Body of pancreas (tissue), 4 donors: ENCODE measurements around the gene DGKI.

Experiments used
- POLR2A ChIP-seq, 3 donors: fragments of 450-650 bp; IDR thresholded peaks; one replicate each; pipeline ENCODE4 v1.6.1; 2016; ENCODE audit warnings: antibody characterized with exemption in 3 of 3, mild to moderate bottlenecking in 2 of 3
- TF ChIP-seq, protein P1 (sequence below), 7 experiments: fragments of 450-650 bp in 4 of 7; fragments of 200-600 bp in 3 of 7; sonication (generic) in 3 of 7; IDR thresholded peaks; one replicate each; pipeline ENCODE4 v1.5.1; 2016 to 2019; ENCODE audit warnings: antibody characterized with exemption in 7 of 7

- TF ChIP-seq, protein P1, sequence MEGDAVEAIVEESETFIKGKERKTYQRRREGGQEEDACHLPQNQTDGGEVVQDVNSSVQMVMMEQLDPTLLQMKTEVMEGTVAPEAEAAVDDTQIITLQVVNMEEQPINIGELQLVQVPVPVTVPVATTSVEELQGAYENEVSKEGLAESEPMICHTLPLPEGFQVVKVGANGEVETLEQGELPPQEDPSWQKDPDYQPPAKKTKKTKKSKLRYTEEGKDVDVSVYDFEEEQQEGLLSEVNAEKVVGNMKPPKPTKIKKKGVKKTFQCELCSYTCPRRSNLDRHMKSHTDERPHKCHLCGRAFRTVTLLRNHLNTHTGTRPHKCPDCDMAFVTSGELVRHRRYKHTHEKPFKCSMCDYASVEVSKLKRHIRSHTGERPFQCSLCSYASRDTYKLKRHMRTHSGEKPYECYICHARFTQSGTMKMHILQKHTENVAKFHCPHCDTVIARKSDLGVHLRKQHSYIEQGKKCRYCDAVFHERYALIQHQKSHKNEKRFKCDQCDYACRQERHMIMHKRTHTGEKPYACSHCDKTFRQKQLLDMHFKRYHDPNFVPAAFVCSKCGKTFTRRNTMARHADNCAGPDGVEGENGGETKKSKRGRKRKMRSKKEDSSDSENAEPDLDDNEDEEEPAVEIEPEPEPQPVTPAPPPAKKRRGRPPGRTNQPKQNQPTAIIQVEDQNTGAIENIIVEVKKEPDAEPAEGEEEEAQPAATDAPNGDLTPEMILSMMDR (IDR thresholded peaks at IDR 0.05) = no peak
- no peak for TF ChIP-seq POLR2A (IDR thresholded peaks at IDR 0.05)
Measured at GRCh38 chr7:137717045-137717444, 129.7 kb downstream of the DGKI start.
